K562 (cell line): ENCODE data around the gene PTH1R. TPM values are rescaled to one million over a fixed set of nuclear protein-coding genes. Genes with fewer than 3 reads are reported as not detected.

ENCODE experiments used
- ARID2 ChIP-seq: fragments of 450-650 bp; IDR thresholded peaks from 2 replicates; pipeline ENCODE4 v1.6.1; 2017; ENCODE audit warnings: antibody characterized with exemption, mild to moderate bottlenecking
- BRCA1 ChIP-seq, 2 experiments: fragments of 450-650 bp in 1 of 2; sonication (generic) in 1 of 2; formaldehyde crosslinking in 1 of 2; IDR thresholded peaks; 2 replicates each; pipeline versions ENCODE4 v1.5.0 to v1.6.1; 2017 to 2020; ENCODE audit warnings: mild to moderate bottlenecking in 1 of 2, missing genetic modification reagents in 1 of 2
- CTBP1 ChIP-seq: fragments of 450-650 bp; IDR thresholded peaks from 2 replicates; pipeline ENCODE4 v1.6.1; 2016; ENCODE audit warnings: borderline replicate concordance
- EP300 ChIP-seq: IDR thresholded peaks from 2 replicates; pipeline ENCODE4 v1.6.1; 2012; ENCODE audit warnings: low read length, improper control_type of control experiment
- EWSR1 ChIP-seq: fragments of 450-650 bp; IDR thresholded peaks from 2 replicates; pipeline ENCODE4 v1.6.1; 2018; ENCODE audit warnings: borderline replicate concordance, mild to moderate bottlenecking, low read depth, moderate library complexity; ENCODE audit not compliant: partially characterized antibody
- FOXA1 ChIP-seq: fragments of 450-650 bp; IDR thresholded peaks from 2 replicates; pipeline ENCODE4 v1.6.1; 2016; ENCODE audit warnings: mild to moderate bottlenecking, borderline replicate concordance
- FOXP1 ChIP-seq: sonication (generic); formaldehyde crosslinking; IDR thresholded peaks from 2 replicates; pipeline ENCODE4 v1.8.0; 2022; ENCODE audit warnings: mild to moderate bottlenecking, missing genetic modification reagents
- HNRNPL ChIP-seq: fragments of 200-400 bp; formaldehyde crosslinking; IDR thresholded peaks from 2 replicates; pipeline ENCODE4 v1.6.1; 2017; ENCODE audit warnings: low read depth, mild to moderate bottlenecking, low read length
- NCOA6 ChIP-seq: fragments of 450-650 bp; IDR thresholded peaks from 2 replicates; pipeline ENCODE4 v1.6.1; 2017; ENCODE audit warnings: mild to moderate bottlenecking
- NFIC ChIP-seq: fragments of 450-650 bp; IDR thresholded peaks from 2 replicates; pipeline ENCODE4 v1.6.1; 2017; ENCODE audit warnings: mild to moderate bottlenecking, inconsistent platforms
- REST ChIP-seq, 2 experiments: fragments of 450-650 bp; formaldehyde crosslinking in 1 of 2; IDR thresholded peaks; 2 replicates each; pipeline versions ENCODE4 v1.4.0 to v1.6.1; 2014 to 2020; ENCODE audit warnings: mild to moderate bottlenecking in 2 of 2, borderline replicate concordance in 1 of 2, low read depth in 1 of 2
- SAFB2 ChIP-seq: fragments of 200-400 bp; formaldehyde crosslinking; IDR thresholded peaks from 2 replicates; pipeline ENCODE4 v1.6.1; 2018; ENCODE audit warnings: borderline replicate concordance, low read length, low read depth, moderate library complexity; ENCODE audit not compliant: severe bottlenecking
- SMARCE1 ChIP-seq: fragments of 450-650 bp; IDR thresholded peaks from 2 replicates; pipeline ENCODE4 v1.7.1; 2016; ENCODE audit warnings: mild to moderate bottlenecking
- SNAPC5 ChIP-seq: fragments of 250-450 bp; sonication (Bioruptor Pico); IDR thresholded peaks from 2 replicates; pipeline ENCODE4 v1.8.0; 2021; ENCODE audit warnings: moderate library complexity, mild to moderate bottlenecking, inconsistent platforms
- STAT6 ChIP-seq: sonication (generic); formaldehyde crosslinking; IDR thresholded peaks from 2 replicates; pipeline ENCODE4 v1.8.1; 2023; ENCODE audit warnings: mild to moderate bottlenecking, missing genetic modification reagents
- ZNF316 ChIP-seq: fragments of 450-650 bp; IDR thresholded peaks from 2 replicates; pipeline ENCODE4 v1.6.1; 2016
- polyA plus RNA-seq, 8 experiments: library from polyadenylated mRNA; depleted of rRNA in 4 of 8; stranded (reverse) in 5 of 8; unstranded in 3 of 8; fragments of >200 nt; fragmentation: Nextera tagmentation in 2 of 8; fragmentation: Illumina TruSeq in 1 of 8; extraction: Ambion mirVana in 2 of 8; extraction: Trizol in 1 of 8; gene quantifications; 2 replicates each; pipeline versions ENCODE4 v1.2.1 to v1.2.3, GENCODE V29; 2011 to 2014; ENCODE audit warnings: inconsistent platforms in 1 of 8, missing spikeins in 1 of 8
- total RNA-seq, 7 experiments: library from RNA; depleted of rRNA in 6 of 7; stranded (reverse); fragments of >200 nt in 6 of 7; fragmentation: Illumina TruSeq in 2 of 7; extraction: Trizol in 2 of 7; gene quantifications; 2 replicates each; pipeline versions ENCODE4 v1.2.1 to v1.2.3, GENCODE V29; 2011 to 2021; ENCODE audit warnings: low replicate concordance in 1 of 7

PTH1R gene
- total and polyA plus RNA-seq, 9 of the 15 experiments (the other 6 are each of a cell fraction or from before 2014, with no cell fraction given), result not detected

GRCh38 chr3:46948830-46949671 lies 71.5 kb downstream of the PTH1R start (continued):
- no peak for TF ChIP-seq HNRNPL
- no peak for TF ChIP-seq ARID2
- no peak for TF ChIP-seq FOXA1
- no peak for TF ChIP-seq EWSR1
- TF ChIP-seq EP300, result peak; percentile 41; the same call in 1 of the 2 replicates
- no peak for TF ChIP-seq NCOA6
- TF ChIP-seq SAFB2, result no peak
- TF ChIP-seq ZNF316, result no peak
- TF ChIP-seq FOXP1, result no peak
- TF ChIP-seq BRCA1 (IDR thresholded peaks at IDR 0.05), result no peak
- TF ChIP-seq BRCA1 (CRISPR knock-in tag; IDR thresholded peaks at IDR 0.05), result no peak
- no peak for TF ChIP-seq SNAPC5
- peak; percentile 73 for TF ChIP-seq CTBP1
- 0 out of 2 replicates have a peak, but pooled peaks have one; percentile 40 for TF ChIP-seq STAT6
- no peak for TF ChIP-seq SMARCE1
- peak; percentile 81 for TF ChIP-seq REST (IDR thresholded peaks at IDR 0.05; ENCODE audit: borderline replicate concordance)
- TF ChIP-seq REST (CRISPR knock-in tag; IDR thresholded peaks at IDR 0.05; ENCODE audit: low read depth), result no peak
- TF ChIP-seq NFIC, result peak; percentile 84
